GM12878 (cell line): ENCODE measurements around the gene DUSP22. TPM values are rescaled to one million over a fixed set of nuclear protein-coding genes. Genes with fewer than 3 reads are reported as not detected.
A peak's percentile ranks its signal among the peaks of the same experiment; 100 is the strongest.

Experiments
- ATF2 ChIP-seq: IDR thresholded peaks from 2 replicates; pipeline ENCODE4 v1.6.1; 2012; ENCODE audit warnings: low read length, inconsistent platforms
- BHLHE40 ChIP-seq, 2 experiments: fragments of 450-650 bp in 1 of 2; IDR thresholded peaks; 2 replicates each; pipeline ENCODE4 v1.6.1; 2011 to 2017; ENCODE audit warnings: low read depth in 2 of 2, borderline replicate concordance in 1 of 2, improper control_type of control experiment in 1 of 2, low read length in 1 of 2, mild to moderate bottlenecking in 1 of 2
- CHD4 ChIP-seq: fragments of 200-600 bp; sonication (generic); IDR thresholded peaks from 2 replicates; pipeline ENCODE4 v1.6.1; 2016; ENCODE audit warnings: mild to moderate bottlenecking
- EP300 ChIP-seq, 2 experiments: fragments of 150-350 bp in 1 of 2; IDR thresholded peaks; 2 replicates each; pipeline ENCODE4 v1.6.1; 2011 to 2012; ENCODE audit warnings: low read depth in 2 of 2, low read length in 2 of 2, borderline replicate concordance in 1 of 2, improper control_type of control experiment in 1 of 2, inconsistent platforms in 1 of 2; ENCODE audit not compliant: control insufficient read depth in 1 of 2
- ETV6 ChIP-seq, 2 experiments: fragments of 450-650 bp in 1 of 2; IDR thresholded peaks in 1 of 2; conservative IDR thresholded peaks in 1 of 2; 2 replicates each; pipeline ENCODE4 v1.6.1; 2014; ENCODE audit warnings: antibody characterized with exemption in 1 of 2, borderline replicate concordance in 1 of 2, low read depth in 1 of 2, mild to moderate bottlenecking in 1 of 2, moderate library complexity in 1 of 2
- HDAC2 ChIP-seq: fragments of 200-600 bp; sonication (generic); IDR thresholded peaks from 2 replicates; pipeline ENCODE4 v1.6.1; 2017
- HDGF ChIP-seq: fragments of 450-650 bp; IDR thresholded peaks from 2 replicates; pipeline ENCODE4 v1.6.1; 2016; ENCODE audit warnings: antibody characterized with exemption
- KAT2A ChIP-seq: conservative IDR thresholded peaks from 2 replicates; pipeline ENCODE4 v1.6.1; 2011; ENCODE audit warnings: low read depth, low read length; ENCODE audit not compliant: control insufficient read depth
- MXI1 ChIP-seq: fragments of 150-350 bp; IDR thresholded peaks from 2 replicates; pipeline ENCODE4 v1.6.1; 2011; ENCODE audit warnings: low read depth, mild to moderate bottlenecking, inconsistent platforms, low read length, improper control_type of control experiment
- NFXL1 ChIP-seq: fragments of 450-650 bp; IDR thresholded peaks from 2 replicates; pipeline ENCODE4 v1.6.1; 2017; ENCODE audit warnings: antibody characterized with exemption, mild to moderate bottlenecking, borderline replicate concordance
- NR2C2 ChIP-seq: IDR thresholded peaks from 2 replicates; pipeline ENCODE4 v1.6.1; 2011; ENCODE audit warnings: borderline replicate concordance, low read depth; ENCODE audit not compliant: control insufficient read depth, insufficient read length
- PML ChIP-seq: IDR thresholded peaks from 2 replicates; pipeline ENCODE4 v1.6.1; 2012; ENCODE audit warnings: low read length, inconsistent platforms
- SKIL ChIP-seq: fragments of 450-650 bp; IDR thresholded peaks from 2 replicates; pipeline ENCODE4 v1.6.1; 2017; ENCODE audit warnings: mild to moderate bottlenecking, low read depth, inconsistent platforms; ENCODE audit not compliant: poor library complexity, severe bottlenecking
- SMAD1 ChIP-seq: fragments of 450-650 bp; IDR thresholded peaks from 2 replicates; pipeline ENCODE4 v1.6.1; 2018; ENCODE audit warnings: mild to moderate bottlenecking, low read depth; ENCODE audit not compliant: partially characterized antibody
- STAT1 ChIP-seq: fragments of 450-650 bp; conservative IDR thresholded peaks from 2 replicates; pipeline ENCODE4 v1.6.1; 2014; ENCODE audit warnings: antibody characterized with exemption, mild to moderate bottlenecking
- TCF3 ChIP-seq: IDR thresholded peaks from 2 replicates; pipeline ENCODE4 v1.6.1; 2012; ENCODE audit warnings: low read depth, mild to moderate bottlenecking, low read length, borderline replicate concordance; ENCODE audit not compliant: insufficient read depth
- TCF7 ChIP-seq: IDR thresholded peaks from 2 replicates; pipeline ENCODE4 v1.6.1; 2014; ENCODE audit warnings: antibody characterized with exemption, borderline replicate concordance
- YBX1 ChIP-seq: fragments of 450-650 bp; IDR thresholded peaks from 2 replicates; pipeline ENCODE4 v1.6.1; 2016; ENCODE audit warnings: antibody characterized with exemption
- ZNF217 ChIP-seq: fragments of 450-650 bp; IDR thresholded peaks from 2 replicates; pipeline ENCODE4 v1.6.1; 2017; ENCODE audit warnings: antibody characterized with exemption, mild to moderate bottlenecking
- polyA plus RNA-seq, 11 experiments: library from polyadenylated mRNA; depleted of rRNA in 4 of 11; unstranded in 6 of 11; stranded (reverse) in 5 of 11; fragments of >200 nt; fragmentation: Nextera tagmentation in 4 of 11; fragmentation: Illumina TruSeq in 1 of 11; extraction: Ambion mirVana in 4 of 11; extraction: Trizol in 1 of 11; gene quantifications; 1 replicate in 1 of 11; 2 replicates in 10 of 11; pipeline versions ENCODE4 v1.2.1 to v1.2.3, GENCODE V29; 2011 to 2016; ENCODE audit warnings: inconsistent platforms in 2 of 11, missing spikeins in 2 of 11, low read depth in 1 of 11
- total RNA-seq, 4 experiments: library from RNA; depleted of rRNA in 3 of 4; stranded (reverse); fragments of >200 nt in 3 of 4; fragmentation: Illumina TruSeq in 1 of 4; extraction: Trizol in 1 of 4; gene quantifications; 2 replicates each; pipeline versions ENCODE4 v1.2.1 to v1.2.3, GENCODE V29; 2013 to 2021
- TF ChIP-seq, protein P1 (sequence below): IDR thresholded peaks from 2 replicates; pipeline ENCODE4 v1.6.1; 2011; ENCODE audit warnings: low read depth, low read length, improper control_type of control experiment, borderline replicate concordance
- TF ChIP-seq, protein P2 (sequence below): fragments of 450-650 bp; IDR thresholded peaks from 2 replicates; pipeline ENCODE4 v1.6.1; 2016; ENCODE audit warnings: mild to moderate bottlenecking, moderate library complexity, borderline replicate concordance

DUSP22 gene
- total and polyA plus RNA-seq, 10 of the 15 experiments (the other 5 are each of a cell fraction or from before 2014, with no cell fraction given) = 78.9 to 156 (median 107) TPM

- TF ChIP-seq SKIL (peak; percentile 94), TCF3 (peak; percentile 93), KAT2A (no peak), PML (no peak), CHD4 (no peak), HDAC2 (no peak), ZNF217 (peak; percentile 82; the same call in 1 of the 2 replicates), MXI1 (peak; percentile 87), ATF2 (no peak), EP300 (IDR thresholded peaks at IDR 0.05; ENCODE audit: borderline replicate concordance in 1 of 2, control insufficient read depth in 1 of 2, low read depth in 2 of 2, low read length in 2 of 2) (peak; percentile 98 to 99), NFXL1 (no peak), STAT1 (no peak; the same call in 1 of the 2 replicates), TCF7 (no peak), SMAD1 (peak; percentile 90), BHLHE40 (IDR thresholded peaks at IDR 0.05; ENCODE audit: borderline replicate concordance in 1 of 2, low read depth in 2 of 2, low read length in 1 of 2) (peak; percentile 93 to 95), HDGF (no peak; the same call in 1 of the 2 replicates), NR2C2 (no peak), YBX1 (no peak), ETV6 (conservative IDR thresholded peaks at IDR 0.05 in 1 of 2, IDR thresholded peaks at IDR 0.05 in 1 of 2; ENCODE audit: borderline replicate concordance in 1 of 2, low read depth in 1 of 2) (no peak)
- TF ChIP-seq, protein P1, sequence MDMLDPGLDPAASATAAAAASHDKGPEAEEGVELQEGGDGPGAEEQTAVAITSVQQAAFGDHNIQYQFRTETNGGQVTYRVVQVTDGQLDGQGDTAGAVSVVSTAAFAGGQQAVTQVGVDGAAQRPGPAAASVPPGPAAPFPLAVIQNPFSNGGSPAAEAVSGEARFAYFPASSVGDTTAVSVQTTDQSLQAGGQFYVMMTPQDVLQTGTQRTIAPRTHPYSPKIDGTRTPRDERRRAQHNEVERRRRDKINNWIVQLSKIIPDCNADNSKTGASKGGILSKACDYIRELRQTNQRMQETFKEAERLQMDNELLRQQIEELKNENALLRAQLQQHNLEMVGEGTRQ = no peak
- TF ChIP-seq, protein P2, sequence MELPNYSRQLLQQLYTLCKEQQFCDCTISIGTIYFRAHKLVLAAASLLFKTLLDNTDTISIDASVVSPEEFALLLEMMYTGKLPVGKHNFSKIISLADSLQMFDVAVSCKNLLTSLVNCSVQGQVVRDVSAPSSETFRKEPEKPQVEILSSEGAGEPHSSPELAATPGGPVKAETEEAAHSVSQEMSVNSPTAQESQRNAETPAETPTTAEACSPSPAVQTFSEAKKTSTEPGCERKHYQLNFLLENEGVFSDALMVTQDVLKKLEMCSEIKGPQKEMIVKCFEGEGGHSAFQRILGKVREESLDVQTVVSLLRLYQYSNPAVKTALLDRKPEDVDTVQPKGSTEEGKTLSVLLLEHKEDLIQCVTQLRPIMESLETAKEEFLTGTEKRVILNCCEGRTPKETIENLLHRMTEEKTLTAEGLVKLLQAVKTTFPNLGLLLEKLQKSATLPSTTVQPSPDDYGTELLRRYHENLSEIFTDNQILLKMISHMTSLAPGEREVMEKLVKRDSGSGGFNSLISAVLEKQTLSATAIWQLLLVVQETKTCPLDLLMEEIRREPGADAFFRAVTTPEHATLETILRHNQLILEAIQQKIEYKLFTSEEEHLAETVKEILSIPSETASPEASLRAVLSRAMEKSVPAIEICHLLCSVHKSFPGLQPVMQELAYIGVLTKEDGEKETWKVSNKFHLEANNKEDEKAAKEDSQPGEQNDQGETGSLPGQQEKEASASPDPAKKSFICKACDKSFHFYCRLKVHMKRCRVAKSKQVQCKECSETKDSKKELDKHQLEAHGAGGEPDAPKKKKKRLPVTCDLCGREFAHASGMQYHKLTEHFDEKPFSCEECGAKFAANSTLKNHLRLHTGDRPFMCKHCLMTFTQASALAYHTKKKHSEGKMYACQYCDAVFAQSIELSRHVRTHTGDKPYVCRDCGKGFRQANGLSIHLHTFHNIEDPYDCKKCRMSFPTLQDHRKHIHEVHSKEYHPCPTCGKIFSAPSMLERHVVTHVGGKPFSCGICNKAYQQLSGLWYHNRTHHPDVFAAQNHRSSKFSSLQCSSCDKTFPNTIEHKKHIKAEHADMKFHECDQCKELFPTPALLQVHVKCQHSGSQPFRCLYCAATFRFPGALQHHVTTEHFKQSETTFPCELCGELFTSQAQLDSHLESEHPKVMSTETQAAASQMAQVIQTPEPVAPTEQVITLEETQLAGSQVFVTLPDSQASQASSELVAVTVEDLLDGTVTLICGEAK = no peak
These were observed 25.3 kb downstream of the DUSP22 start (continued) for GRCh38 chr6:317448-318144.
